ENCODE measurements around the gene C5orf15. TPM values are rescaled to one million over a fixed set of nuclear protein-coding genes. Genes with fewer than 3 reads are reported as not detected.

Gene C5orf15
- total RNA-seq, 1 donor from 2014 or later, result 120 TPM

GRCh38 chr5:133969654-133970324 lies 1.4 kb upstream of the C5orf15 start:
- H3K4me2 ChIP-seq, result peak overlapping the region; percentile 98
- no peak overlapping the region for H3K9ac ChIP-seq
- peaks cover 16% of the 10 kb centered on the region for H3K36me3 Mint-ChIP-seq

DNA sequence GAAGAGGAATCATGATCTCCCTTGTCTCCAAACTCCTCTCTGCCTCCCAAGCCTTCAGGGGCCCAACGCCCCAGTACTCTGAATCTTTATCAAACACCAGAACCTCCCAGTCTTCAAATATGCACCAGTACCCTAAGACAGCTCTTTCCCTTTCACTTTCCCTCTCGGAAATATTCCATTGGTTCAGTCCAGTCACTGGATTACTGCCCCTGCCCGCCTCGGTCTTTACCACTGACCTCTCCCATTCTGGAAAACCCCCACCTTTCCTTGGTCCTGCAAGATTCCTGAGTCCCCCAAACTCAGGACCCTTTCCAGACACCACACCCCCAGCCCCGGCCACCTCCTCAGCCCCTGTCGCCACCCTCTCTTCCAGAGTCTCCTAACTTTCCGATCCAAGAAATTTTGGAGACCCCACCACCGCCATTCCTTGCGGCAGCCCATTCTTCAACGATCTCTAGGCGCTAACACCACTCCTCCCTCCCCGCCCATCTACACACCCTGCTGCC lies 674 bp downstream of the C5orf15 start:
- H3K79me2 ChIP-seq (ENCODE audit: low read depth), result peaks cover 57% of the 10 kb centered on the region
- H3K4me1 Mint-ChIP-seq, result peaks cover 23% of the 10 kb centered on the region
- H4K20me1 ChIP-seq (ENCODE audit: low read depth), result peaks cover 2% of the 10 kb centered on the region
- H3K9me3 Mint-ChIP-seq, result no peaks in the 10 kb centered on the region
- no peaks in the 10 kb centered on the region for H3K9me3 ChIP-seq (ENCODE audit: low read depth)
- H3K4me3 ChIP-seq, result peak overlapping the region; percentile 79
- H3K36me3 Mint-ChIP-seq, result peaks cover 10% of the 10 kb centered on the region
- H3K9ac ChIP-seq, result peak overlapping the region; percentile 88
- peak overlapping the region; percentile 98 for H3K4me2 ChIP-seq
- peak overlapping the region; percentile 99 for H3K4me3 Mint-ChIP-seq
- DNase-seq (ENCODE audit: low spot score), result peak; percentile 31
- H3F3A ChIP-seq (ENCODE audit: low read depth), result peaks cover 15% of the 10 kb centered on the region
- peaks cover 10% of the 10 kb centered on the region for H3K4me1 ChIP-seq
- H3K27me3 Mint-ChIP-seq (ENCODE audit: insufficient read depth, low read depth), result peaks cover 7% of the 10 kb centered on the region
- H3K36me3 ChIP-seq, result no peaks in the 10 kb centered on the region
- peak overlapping the region; percentile 92 for H2AFZ ChIP-seq (replicated peaks)
- no peaks in the 10 kb centered on the region for H3K27me3 ChIP-seq
- H3K27ac ChIP-seq, result peak overlapping the region; percentile 69
- no peak for TF ChIP-seq EZH2 (IDR thresholded peaks at IDR 0.05)
- TF ChIP-seq, protein P1, sequence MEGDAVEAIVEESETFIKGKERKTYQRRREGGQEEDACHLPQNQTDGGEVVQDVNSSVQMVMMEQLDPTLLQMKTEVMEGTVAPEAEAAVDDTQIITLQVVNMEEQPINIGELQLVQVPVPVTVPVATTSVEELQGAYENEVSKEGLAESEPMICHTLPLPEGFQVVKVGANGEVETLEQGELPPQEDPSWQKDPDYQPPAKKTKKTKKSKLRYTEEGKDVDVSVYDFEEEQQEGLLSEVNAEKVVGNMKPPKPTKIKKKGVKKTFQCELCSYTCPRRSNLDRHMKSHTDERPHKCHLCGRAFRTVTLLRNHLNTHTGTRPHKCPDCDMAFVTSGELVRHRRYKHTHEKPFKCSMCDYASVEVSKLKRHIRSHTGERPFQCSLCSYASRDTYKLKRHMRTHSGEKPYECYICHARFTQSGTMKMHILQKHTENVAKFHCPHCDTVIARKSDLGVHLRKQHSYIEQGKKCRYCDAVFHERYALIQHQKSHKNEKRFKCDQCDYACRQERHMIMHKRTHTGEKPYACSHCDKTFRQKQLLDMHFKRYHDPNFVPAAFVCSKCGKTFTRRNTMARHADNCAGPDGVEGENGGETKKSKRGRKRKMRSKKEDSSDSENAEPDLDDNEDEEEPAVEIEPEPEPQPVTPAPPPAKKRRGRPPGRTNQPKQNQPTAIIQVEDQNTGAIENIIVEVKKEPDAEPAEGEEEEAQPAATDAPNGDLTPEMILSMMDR (IDR thresholded peaks at IDR 0.05), result no peak
- no peak for TF ChIP-seq EZH2phosphoT487 (IDR thresholded peaks at IDR 0.05)
- H3K27ac Mint-ChIP-seq, result peak overlapping the region; percentile 99

More at GRCh38 chr5:133969654-133970324, 1.4 kb upstream of the C5orf15 start:
- TF ChIP-seq, protein P1 (IDR thresholded peaks at IDR 0.05), result no peak
- no peak for TF ChIP-seq EZH2phosphoT487 (IDR thresholded peaks at IDR 0.05)
- TF ChIP-seq EZH2 (IDR thresholded peaks at IDR 0.05), result no peak
- H3K9me3 Mint-ChIP-seq, result no peaks in the 10 kb centered on the region
- H3K4me1 Mint-ChIP-seq, result peaks cover 23% of the 10 kb centered on the region
- peak overlapping the region; percentile 57 for H3K27ac Mint-ChIP-seq
- Histone ChIP-seq H3K27me3 (no peaks in the 10 kb centered on the region), H3K27ac (peak overlapping the region; percentile 9), H3K4me3 (no peak overlapping the region), H3K79me2 (ENCODE audit: low read depth) (peaks cover 37% of the 10 kb centered on the region), H4K20me1 (ENCODE audit: low read depth) (no peaks in the 10 kb centered on the region), H3K9me3 (ENCODE audit: low read depth) (no peaks in the 10 kb centered on the region), H3K36me3 (no peaks in the 10 kb centered on the region), H2AFZ (replicated peaks) (no peak overlapping the region), H3K4me1 (peaks cover 10% of the 10 kb centered on the region), H3F3A (ENCODE audit: low read depth) (peaks cover 15% of the 10 kb centered on the region)
- H3K4me3 Mint-ChIP-seq, result peak overlapping the region; percentile 99
- DNase-seq (ENCODE audit: low spot score), result no peak
- H3K27me3 Mint-ChIP-seq (ENCODE audit: insufficient read depth, low read depth), result peaks cover 7% of the 10 kb centered on the region

DNA sequence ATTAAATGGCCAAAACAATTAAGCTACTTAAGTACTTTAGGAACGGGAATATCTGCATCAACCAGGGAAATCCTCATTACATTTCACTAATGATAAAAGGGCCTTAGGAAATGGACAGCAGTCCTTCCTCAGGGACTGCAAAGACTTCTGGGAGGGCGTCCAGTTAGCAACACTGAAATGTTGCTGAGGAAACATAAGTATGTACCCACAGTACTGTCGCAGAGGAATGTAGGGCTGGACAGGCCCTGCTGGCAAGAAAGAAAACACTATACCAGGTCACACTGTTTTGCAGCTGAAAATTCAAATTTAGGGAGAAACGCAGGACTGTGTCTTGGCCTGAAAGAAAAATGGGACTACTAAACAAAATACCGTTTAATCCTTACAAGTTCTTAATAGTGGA lies 1.3 kb downstream of the C5orf15 start:
- Histone ChIP-seq H3K79me2 (ENCODE audit: low read depth) (peaks cover 63% of the 10 kb centered on the region), H3K27me3 (no peaks in the 10 kb centered on the region), H4K20me1 (ENCODE audit: low read depth) (peaks cover 5% of the 10 kb centered on the region), H3K4me3 (peak overlapping the region; percentile 79), H3K9ac (no peak overlapping the region), H3K27ac (no peak overlapping the region), H3K4me1 (peaks cover 10% of the 10 kb centered on the region), H3K4me2 (peak overlapping the region; percentile 98), H3F3A (ENCODE audit: low read depth) (peaks cover 15% of the 10 kb centered on the region), H3K9me3 (ENCODE audit: low read depth) (no peaks in the 10 kb centered on the region), H2AFZ (replicated peaks) (no peak overlapping the region), H3K36me3 (no peaks in the 10 kb centered on the region)
- Mint-ChIP-seq H3K36me3 (peaks cover 10% of the 10 kb centered on the region), H3K27me3 (ENCODE audit: insufficient read depth, low read depth) (peaks cover 9% of the 10 kb centered on the region), H3K9me3 (no peaks in the 10 kb centered on the region), H3K4me3 (peak overlapping the region; percentile 99), H3K27ac (peak overlapping the region; percentile 99), H3K4me1 (peaks cover 23% of the 10 kb centered on the region)
- TF ChIP-seq EZH2phosphoT487 (IDR thresholded peaks at IDR 0.05) (no peak), EZH2 (IDR thresholded peaks at IDR 0.05) (no peak)
- TF ChIP-seq, protein P1 (IDR thresholded peaks at IDR 0.05), result no peak
- DNase-seq (ENCODE audit: low spot score), result peak; percentile 9
